T-helper 22 cell (primary cell): Measurements from ENCODE around the gene ERGIC2.
"Not testable (repeated sequence)": the region's sequence is repeated elsewhere in the genome, so short reads cannot be mapped to it uniquely, and the experiment has no call there.

ENCODE experiments used
- DNase-seq: peaks from one replicate; pipeline ENCODE4 v3.0.0-alpha.2; 2020; ENCODE audit warnings: low read depth

Gene ERGIC2

DNA sequence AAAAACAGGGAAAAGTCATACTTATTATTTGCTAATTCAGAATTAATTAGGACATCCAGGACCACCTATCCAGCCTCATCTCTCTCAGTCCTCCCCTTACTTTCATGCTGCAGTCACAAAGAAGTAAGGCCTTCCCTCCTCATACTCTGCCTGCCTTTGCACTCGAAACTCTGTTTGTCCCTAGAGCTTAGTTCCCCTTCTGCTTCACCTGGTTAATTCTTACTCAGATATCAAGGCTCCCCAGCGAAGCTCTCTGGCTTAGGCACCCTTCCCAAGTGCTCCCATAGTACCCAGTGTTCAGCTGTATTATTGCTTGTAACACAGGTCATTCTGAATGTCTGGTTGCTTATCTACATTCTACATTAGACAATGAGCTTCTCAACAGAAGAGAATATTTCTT lies 81.3 kb downstream of the ERGIC2 start:
- no peak for DNase-seq

DNA sequence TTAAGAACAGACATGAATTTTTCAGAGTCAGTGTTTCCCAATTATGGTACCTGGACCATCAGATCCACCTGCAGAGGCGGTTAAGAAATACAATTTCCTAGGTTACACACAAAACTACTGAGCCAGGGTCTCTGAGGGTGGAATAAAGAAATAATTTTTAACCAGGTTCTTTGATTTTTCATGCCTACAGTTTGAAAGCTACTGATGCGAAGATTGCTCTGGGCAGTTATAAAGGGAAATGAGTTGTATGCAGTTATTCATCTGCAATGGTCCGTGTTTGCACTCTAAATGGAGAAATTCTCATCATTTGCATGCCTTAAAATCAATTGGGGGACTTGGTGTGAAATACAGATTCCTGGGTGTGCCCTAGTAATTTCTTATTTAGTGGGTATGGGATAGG lies 89.7 kb downstream of the ERGIC2 start:
- no peak for DNase-seq

DNA sequence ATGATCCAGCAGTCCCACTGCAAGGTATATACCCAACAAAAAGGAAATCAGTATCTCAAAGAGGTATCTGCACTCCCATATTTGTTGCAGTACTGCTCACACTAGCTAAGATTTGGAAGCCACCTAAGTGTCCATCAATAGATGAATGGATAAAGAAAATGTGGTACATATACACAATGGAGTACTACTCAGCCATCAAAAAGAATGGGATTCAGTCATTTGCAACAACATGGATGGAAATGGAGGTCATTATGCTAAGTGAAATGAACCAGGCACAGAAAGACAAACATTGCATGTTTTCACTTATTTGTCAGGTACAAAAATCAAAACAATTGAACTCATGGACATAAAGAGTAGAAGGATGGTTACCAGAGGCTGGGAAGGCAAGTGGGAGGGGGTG lies 90.5 kb downstream of the ERGIC2 start:
- DNase-seq = not testable (repeated sequence)

DNA sequence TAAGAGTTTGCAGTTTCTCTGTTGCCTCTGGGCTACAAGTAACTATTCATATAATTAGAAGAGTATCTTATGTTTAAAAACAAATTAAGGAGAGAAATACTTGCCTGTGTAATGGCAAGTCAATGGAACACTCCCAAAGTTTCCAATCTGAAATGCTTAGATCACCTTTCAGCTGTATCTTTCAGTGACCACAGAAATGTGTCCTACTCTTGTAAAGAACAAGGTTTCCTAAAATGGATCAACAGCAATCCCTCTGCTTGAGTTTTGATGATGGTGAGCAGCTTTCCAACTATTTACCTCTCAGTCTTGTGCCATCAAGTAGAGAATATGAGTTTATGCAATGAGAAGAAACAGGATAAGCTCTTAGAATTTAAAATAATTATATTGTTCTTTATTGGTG lies 92.9 kb downstream of the ERGIC2 start:
- no peak for DNase-seq

DNA sequence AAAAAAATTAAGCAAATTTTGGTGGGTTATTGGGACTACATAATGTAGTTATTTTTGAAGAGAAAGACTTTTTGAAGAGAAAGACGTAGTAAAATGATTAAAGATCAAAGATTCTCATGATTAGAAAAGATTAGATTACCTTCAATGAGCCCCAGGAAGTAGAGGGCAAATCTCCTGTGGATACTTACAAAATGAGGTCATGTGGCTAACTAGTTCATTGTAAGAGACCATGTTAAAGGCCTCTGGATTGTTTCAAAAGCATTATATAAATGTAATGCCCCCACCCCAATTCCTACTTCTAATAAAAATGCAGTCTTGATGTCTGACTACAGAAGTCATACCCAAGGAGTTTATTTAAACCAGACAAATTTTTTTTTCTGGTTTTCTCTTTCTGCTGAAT lies 93.3 kb downstream of the ERGIC2 start:
- DNase-seq = no peak
